Inferior parietal cortex (tissue), 1 donor: ENCODE results near the gene SERTAD2.

Experiments
- DNase-seq: peaks from one replicate; pipeline ENCODE4 v3.0.0-alpha.2; 2016; ENCODE audit errors: extremely low spot score

SERTAD2 gene

GRCh38 chr2:64609227-64609941, 44.3 kb downstream of the SERTAD2 start:
- no peak for DNase-seq

- DNase-seq = no peak
Observed at GRCh38 chr2:64608867-64609226, 44.9 kb downstream of the SERTAD2 start.

GRCh38 chr2:64607381-64608304, 46.1 kb downstream of the SERTAD2 start:
- no peak for DNase-seq

DNA sequence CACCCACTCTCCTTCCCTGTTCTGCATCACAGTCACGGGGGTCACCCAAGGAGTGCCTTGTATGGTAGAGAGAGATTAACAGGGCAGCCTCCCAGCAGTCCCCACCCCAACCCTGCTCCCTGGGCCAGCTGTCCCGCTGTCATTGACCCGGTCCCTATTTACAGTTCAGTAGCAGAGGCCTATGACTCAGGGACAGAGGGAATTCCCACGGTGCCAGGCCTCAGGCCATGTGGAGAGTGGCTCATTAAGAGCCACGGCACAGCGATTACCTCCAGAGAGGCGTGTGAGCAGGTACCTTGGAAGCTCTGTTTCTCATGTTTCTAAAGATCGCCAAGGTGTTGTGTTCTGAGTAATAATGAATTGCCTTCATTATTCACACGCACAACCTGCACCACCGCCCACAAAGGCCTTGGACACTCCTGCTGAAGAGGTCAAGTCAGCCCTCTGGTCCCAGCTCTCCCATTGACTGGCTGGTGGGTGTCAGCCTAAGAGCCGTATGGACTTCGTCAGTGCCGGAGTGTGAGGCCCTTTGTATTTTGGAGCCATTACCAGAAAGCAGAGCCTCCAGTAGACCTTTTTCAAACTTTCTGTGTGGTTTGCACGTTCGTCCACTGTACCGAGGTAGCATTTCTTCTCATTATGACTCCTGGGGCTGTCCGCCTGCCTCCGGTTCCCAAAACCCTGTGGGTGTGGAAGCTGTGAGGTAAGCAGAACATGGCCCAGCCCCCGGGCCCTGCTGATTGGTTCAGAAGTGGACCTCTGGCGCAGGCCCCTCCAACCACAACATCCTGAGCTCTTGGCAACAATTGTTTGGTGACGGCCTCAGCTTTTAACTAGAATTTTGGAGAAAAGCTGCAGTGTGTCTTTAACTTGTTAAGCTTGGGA, 47.0 kb downstream of the SERTAD2 start:
- DNase-seq = peak; percentile 47

GRCh38 chr2:64605991-64606478, 47.7 kb downstream of the SERTAD2 start:
- DNase-seq = no peak

- DNase-seq = no peak
Observed at GRCh38 chr2:64605026-64605471, 48.7 kb downstream of the SERTAD2 start.

GRCh38 chr2:64604155-64604554, 49.6 kb downstream of the SERTAD2 start:
- DNase-seq = no peak

DNA sequence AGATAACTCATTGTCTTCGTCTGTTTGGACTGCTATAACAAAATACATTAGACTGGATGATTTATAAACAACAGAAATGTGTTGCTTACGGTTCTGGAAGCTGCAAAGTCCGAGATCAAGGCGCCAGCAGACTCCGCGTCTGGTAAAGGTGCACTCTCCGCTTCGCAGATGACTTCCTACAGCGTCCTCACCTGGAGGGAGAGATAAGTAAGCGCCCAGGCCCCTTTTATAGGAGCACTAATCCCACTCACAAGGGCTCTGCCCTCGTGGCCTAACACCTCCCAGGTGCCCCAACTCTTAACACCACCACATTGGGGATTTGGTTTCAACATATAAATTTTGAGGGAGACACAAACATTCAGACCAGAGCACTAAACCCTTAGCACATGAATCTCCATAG, 51.3 kb downstream of the SERTAD2 start:
- DNase-seq = no peak

DNA sequence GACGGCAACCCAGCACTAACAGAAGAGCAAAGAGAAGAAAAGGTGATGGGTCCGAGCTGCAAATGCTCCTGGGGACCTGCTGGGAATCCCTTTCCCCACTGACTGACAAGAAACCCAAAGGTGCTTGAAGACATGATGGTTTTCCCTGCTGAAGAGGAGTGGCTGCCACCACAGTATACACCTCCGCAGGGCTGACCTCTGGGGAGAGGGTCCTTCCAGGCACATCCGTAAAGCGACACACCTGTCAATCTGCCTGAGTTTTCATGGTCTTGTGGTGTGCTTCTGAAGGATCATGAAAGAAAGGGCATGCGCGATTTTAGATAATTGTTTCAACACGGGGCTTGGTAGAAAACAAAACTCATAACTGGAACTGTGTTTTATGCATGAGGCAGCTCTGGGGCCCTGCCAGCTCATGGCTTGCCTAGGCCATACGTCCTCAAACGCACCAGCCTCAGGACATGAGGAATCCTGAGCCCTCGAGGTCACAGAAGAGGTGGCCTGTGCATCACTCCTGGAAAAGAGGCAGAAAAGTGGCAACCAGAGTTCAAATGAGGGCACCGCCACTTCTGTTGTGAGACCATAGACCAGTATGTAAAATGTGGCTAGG, 51.8 kb downstream of the SERTAD2 start:
- no peak for DNase-seq

DNA sequence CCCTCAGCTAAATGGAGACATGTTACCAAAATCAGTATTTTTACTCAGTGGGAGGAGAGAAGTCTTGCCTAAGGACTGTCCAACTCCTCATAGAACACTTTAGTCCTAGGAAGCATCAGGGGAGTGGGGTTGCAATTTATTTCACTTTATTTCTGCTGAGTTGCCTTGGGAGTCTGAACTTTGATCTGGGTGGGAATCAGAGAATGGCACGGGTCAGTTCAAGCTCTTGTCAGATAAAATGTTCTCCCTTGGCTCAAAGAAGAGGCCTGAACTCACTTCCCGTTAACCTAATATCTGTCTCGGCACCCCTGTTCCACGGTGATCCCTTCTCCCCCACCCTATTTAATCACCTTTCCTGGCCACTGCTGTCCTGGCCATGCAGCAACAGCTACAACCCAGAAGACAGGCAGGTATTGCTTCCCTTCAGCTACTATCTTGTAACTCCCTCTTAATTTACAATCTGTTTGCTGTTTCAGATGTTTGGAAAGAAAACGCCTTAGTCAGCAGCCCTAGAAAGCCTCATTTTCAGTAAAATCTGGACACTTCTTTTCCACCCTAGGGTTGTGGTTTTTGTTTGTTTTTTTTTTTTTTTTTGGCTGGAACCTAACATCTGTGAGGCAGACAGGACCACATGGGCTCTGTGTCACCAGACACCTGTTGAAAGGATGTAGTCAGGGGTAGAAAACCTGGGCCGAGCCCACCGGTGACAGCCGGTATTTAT, 52.5 kb downstream of the SERTAD2 start:
- no peak for DNase-seq

- no peak for DNase-seq
Observed at GRCh38 chr2:64599469-64599868, 54.2 kb downstream of the SERTAD2 start.

DNA sequence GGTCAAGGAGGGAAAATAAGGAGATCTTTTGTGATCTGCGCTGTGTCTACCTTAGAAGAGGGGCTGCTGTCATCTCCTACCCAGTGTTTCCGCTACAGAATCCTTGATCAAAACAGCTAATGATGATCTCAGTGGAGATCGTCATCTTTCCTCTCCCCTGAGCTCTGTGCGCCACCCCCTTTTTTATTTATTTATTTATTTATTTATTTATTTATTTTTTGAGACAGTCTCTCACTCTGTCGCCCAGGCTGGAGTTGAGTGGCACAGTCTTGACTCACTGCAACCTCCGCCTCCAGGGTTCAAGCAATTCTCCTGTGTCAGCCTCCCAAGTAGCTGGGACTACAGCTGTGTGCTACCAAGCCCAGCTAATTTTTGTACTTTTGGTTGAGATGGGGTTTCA, 55.5 kb downstream of the SERTAD2 start:
- DNase-seq = no peak

DNA sequence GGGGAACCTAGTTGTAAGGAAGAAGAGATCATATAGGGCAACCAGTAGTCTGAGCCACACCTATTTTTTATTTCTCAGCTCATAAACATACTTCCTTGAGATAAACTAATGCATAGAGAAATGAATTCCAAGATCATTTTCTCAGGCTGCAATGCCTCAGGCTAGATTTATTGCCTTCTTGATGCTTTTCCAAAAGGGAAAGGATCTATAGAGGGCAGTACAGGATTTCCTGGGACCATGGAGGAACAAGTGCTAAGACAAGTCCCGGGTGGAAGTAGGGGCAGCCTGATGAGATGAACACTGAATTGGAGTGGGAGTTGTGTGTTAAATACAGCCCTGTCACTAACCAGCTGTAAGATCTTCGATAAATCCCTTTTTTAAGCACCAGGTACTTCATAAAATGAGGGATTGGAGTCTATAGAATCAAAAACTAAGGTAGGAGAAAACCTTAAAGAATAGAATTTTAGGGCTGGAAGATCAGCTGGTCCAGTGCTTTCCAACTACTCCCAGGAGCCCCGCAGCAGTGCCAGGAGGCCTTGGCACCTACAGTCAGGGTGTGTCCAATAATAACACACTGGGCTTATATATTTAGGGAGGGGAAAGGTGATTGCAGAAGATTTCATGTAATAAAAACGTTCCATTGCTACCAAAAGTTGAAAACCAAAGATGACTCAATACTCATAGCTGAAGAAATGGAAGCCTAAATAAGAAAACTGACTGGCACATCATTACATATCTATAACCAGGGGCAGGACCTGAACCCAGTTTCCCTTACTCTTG, 58.1 kb downstream of the SERTAD2 start:
- DNase-seq = peak; percentile 59

DNA sequence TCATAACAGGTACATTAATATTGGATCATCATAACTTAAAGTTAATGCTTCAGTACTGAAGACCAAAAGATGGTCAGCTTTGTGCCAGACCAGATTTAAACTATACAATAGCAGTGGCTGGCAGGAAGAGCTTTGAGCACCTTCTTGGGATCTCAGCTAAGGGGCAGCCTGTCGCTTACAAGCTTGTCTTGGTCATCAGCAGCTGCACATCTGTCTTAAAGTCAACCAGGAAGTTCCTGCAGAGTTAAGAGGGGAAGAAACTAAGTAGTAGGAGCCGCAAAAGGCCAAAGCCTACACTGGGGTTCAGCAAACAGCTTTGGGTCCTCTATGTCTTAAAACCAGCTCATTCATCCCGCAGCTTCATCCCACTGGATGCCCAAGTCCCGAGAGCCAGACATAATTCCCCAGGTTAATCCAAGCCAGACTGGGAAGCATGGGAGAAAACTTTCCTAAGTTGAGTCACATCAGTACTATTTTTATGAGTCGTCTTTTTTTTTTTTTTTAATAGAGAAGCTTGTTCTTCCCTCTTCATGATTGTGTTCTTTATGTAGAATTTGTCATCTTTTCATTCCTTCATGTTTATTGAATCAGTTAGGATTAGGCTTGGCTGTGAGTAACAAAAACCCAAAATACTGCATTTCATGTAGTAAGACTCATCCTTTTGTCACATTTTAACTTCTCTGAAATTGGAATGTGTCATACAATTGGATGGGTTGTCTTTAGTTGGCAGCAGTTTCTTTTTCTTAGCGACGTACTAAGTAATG, 59.3 kb downstream of the SERTAD2 start:
- no peak for DNase-seq

DNA sequence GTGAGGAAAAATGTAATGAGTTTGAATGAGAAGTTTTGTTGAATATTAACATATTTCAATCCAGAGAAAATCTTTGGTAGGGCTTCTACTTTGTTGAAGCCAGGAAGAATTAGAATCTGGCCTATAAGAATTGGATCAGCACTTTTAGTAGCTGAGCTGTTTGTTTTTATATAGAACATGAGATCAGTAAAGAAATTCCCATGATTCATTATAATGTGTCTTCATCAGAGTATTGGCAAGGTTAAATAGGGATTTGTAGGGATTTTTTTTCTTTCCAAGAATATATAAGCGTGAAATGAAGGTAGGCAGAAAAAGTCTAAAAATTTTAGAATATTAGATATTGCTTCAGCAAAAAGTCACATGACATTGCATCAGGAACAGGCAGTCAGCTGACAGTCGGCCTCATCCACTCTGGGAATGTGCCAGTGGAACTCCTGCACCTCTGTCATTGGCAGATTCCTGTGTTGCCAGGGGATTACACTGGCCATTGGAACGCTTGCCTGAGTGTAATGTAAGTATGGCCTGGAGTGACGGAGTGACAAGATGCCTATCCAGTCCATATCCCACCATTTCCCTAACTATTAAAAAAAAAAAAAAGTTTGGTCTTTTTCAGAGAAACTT, 60.6 kb downstream of the SERTAD2 start:
- DNase-seq = no peak

GRCh38 chr2:64591188-64591587, 62.5 kb downstream of the SERTAD2 start:
- no peak for DNase-seq

DNA sequence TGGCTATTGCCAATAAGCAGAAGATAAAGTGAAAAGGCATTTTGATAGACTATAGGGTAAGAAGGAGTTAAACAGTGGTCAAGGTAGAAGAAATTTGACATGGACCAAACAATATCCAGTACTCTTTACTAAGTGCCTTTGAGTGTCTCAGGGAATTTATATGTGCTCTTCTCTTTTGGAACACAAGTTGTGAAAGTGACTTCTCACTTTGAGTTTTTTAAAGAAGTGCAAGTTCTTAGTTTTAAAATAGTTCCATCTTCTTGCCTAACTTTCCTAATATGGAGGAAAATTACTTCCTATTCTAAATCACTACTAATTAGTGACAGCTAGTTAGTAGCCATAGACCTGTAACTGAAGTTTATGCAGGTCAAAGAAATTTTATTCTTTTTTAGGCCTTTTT, 66.2 kb downstream of the SERTAD2 start:
- DNase-seq = no peak

- peak; percentile 80 for DNase-seq
Observed at GRCh38 chr2:64586883-64587481, 66.7 kb downstream of the SERTAD2 start.
